Activated CD4-positive, alpha-beta T cell treated with anti-CD3 and anti-CD28 coated beads for 36 hours (primary cell): ENCODE data around the gene AGPAT2. TPM values are rescaled to one million over a fixed set of nuclear protein-coding genes. Genes with fewer than 3 reads are reported as not detected.

Experiments
- ATAC-seq: fragments of 200-7000 bp; cut with Tn5 transposase; one replicate; pipeline ENCODE4 v1.10.0; 2021; ENCODE audit warnings: mild to moderate bottlenecking, moderate library complexity
- CTCF ChIA-PET: fragments of 350-600 bp; sonication (Branson Sonifier 250); formaldehyde crosslinking; loops from one replicate; lab custom pipeline; 2021; ENCODE audit warnings: antibody characterized with exemption; lab: Charles Lee
- POLR2A ChIA-PET: fragments of 350-600 bp; sonication (Branson Sonifier 250); formaldehyde crosslinking; loops from one replicate; lab custom pipeline; 2021; ENCODE audit warnings: antibody characterized with exemption, inconsistent platforms; lab: Charles Lee
- DNase-seq: peaks from one replicate; pipeline ENCODE4 v3.0.0-alpha.2; 2020
- H3K27ac Mint-ChIP-seq: one replicate; pipeline ENCODE4 v1.8.0; 2021; ENCODE audit warnings: mixed read lengths
- H3K27me3 Mint-ChIP-seq: one replicate; pipeline ENCODE4 v1.8.0; 2021; ENCODE audit warnings: mixed read lengths
- H3K36me3 Mint-ChIP-seq: one replicate; pipeline ENCODE4 v1.8.0; 2021; ENCODE audit warnings: low read depth, mixed read lengths
- H3K4me1 Mint-ChIP-seq: one replicate; pipeline ENCODE4 v1.8.0; 2021; ENCODE audit warnings: mixed read lengths
- H3K4me3 Mint-ChIP-seq: one replicate; pipeline ENCODE4 v1.8.0; 2021; ENCODE audit warnings: mild to moderate bottlenecking, moderate library complexity, mixed read lengths
- H3K9me3 Mint-ChIP-seq: one replicate; pipeline ENCODE4 v1.8.0; 2021; ENCODE audit warnings: low read depth, mixed read lengths
- intact Hi-C, 2 experiments: fragments of 100-400 bp; cut with DNase I in 1 of 2; cut with micrococcal nuclease in 1 of 2; formaldehyde crosslinking; loops; one replicate each; pipeline versions ENCODE4 v1.14.2 to v1.15.1; 2022 to 2024; cut with DNase I, micrococcal nuclease
- microRNA-seq: library from miRNA; unstranded; fragments of <30 nt; microRNA quantifications from one replicate; pipeline ENCODE4 v1.2.0, GENCODE V29; 2021; ENCODE audit warnings: borderline replicate concordance
- total RNA-seq, 2 experiments: library from RNA; stranded (reverse); gene quantifications; one replicate each; pipeline ENCODE4 v1.2.3, GENCODE V29; 2021

AGPAT2 gene
- total RNA-seq, 2 experiments from 2014 or later: 9.0 to 10.4 TPM

- no peaks in the 10 kb centered on the region for H3K9me3 Mint-ChIP-seq
- CTCF ChIA-PET: interaction anchor here (0.5 to 7.7 kb wide), 3 partner anchors 69 to 421 kb away, joined by 3 to 61 read pairs (median 3); partner anchors contain the start of gene NPDC1
- no peak overlapping the region for H3K4me3 Mint-ChIP-seq
Measured at GRCh38 chr9:136625101-136626065, 61.9 kb downstream of the AGPAT2 start.

GRCh38 chr9:136624184-136624951 lies 62.9 kb downstream of the AGPAT2 start:
- DNase-seq (no peak), ATAC-seq (no peak)
- no peak overlapping the region for H3K4me3 Mint-ChIP-seq
- H3K36me3 Mint-ChIP-seq: no peaks in the 10 kb centered on the region
- intact Hi-C loops: no loop called here
- CTCF ChIA-PET: interaction anchor here (0.7 to 7.7 kb wide), 2 partner anchors 133 to 138 kb away, joined by 3 to 61 read pairs; no protein-coding TSS in a partner anchor
- no peaks in the 10 kb centered on the region for H3K27me3 Mint-ChIP-seq
- no peak overlapping the region for H3K27ac Mint-ChIP-seq
- POLR2A ChIA-PET: interaction anchor here (0.7 kb wide), 1 partner anchor 369 kb away, joined by 4 read pairs; no protein-coding TSS in a partner anchor
- H3K4me1 Mint-ChIP-seq: no peaks in the 10 kb centered on the region
- no peaks in the 10 kb centered on the region for H3K9me3 Mint-ChIP-seq

More at GRCh38 chr9:136625101-136626065, 61.9 kb downstream of the AGPAT2 start:
- Mint-ChIP-seq H3K27ac (no peak overlapping the region), H3K36me3 (no peaks in the 10 kb centered on the region), H3K4me1 (no peaks in the 10 kb centered on the region), H3K27me3 (no peaks in the 10 kb centered on the region)
- intact Hi-C loops: no loop called here
- ATAC-seq: no peak
- POLR2A ChIA-PET: interaction anchor here (0.6 to 0.7 kb wide), 3 partner anchors 247 to 368 kb away, joined by 3 to 4 read pairs (median 3); no protein-coding TSS in a partner anchor
- DNase-seq: no peak

- Mint-ChIP-seq H3K27ac (no peak overlapping the region), H3K4me3 (no peak overlapping the region), H3K27me3 (no peaks in the 10 kb centered on the region), H3K9me3 (no peaks in the 10 kb centered on the region), H3K36me3 (no peaks in the 10 kb centered on the region), H3K4me1 (no peaks in the 10 kb centered on the region)
- ATAC-seq: no peak
- POLR2A ChIA-PET: no interaction called here
- CTCF ChIA-PET: interaction anchor here (0.7 to 7.7 kb wide), 2 partner anchors 134 to 138 kb away, joined by 3 to 61 read pairs; no protein-coding TSS in a partner anchor
- DNase-seq: no peak
- intact Hi-C loops: no loop called here
Measured at GRCh38 chr9:136623842-136624183, 63.4 kb downstream of the AGPAT2 start.

Small RNA genes lying within 50 kb of the gene (microRNA-seq; reads per million reads assigned to microRNA genes)
- 304 reads per million, percentile 76 among the genes with 10 or more reads in this experiment for gene MIR126

Other genes starting within 250 kb of the AGPAT2 start
- gene INPP5E, start 247.6 kb downstream of the AGPAT2 start, total RNA-seq: 10 to 100 TPM; 13.5 to 14.1 TPM
- gene SEC16A, start 204.4 kb downstream of the AGPAT2 start, total RNA-seq: 10 to 100 TPM; 62.7 TPM
- 10 to 100 TPM; 70.0 to 79.4 TPM for gene NOTCH1, start 141.4 kb downstream of the AGPAT2 start, total RNA-seq
- 1 to 10 TPM; 1.2 to 1.4 TPM for gene EGFL7, start 24.5 kb downstream of the AGPAT2 start, total RNA-seq
- under 1 TPM; 0.21 to 0.25 TPM for gene DIPK1B, start 25.1 kb upstream of the AGPAT2 start, total RNA-seq
- 1 to 10 TPM in 1 of 2 experiments, under 1 TPM in 1; 0.71 to 1.2 TPM for gene LCN10, start 55.5 kb upstream of the AGPAT2 start, total RNA-seq
- gene LCN6, start 61.1 kb upstream of the AGPAT2 start, total RNA-seq: not detected
- gene LCN8, start 70.8 kb upstream of the AGPAT2 start, total RNA-seq: not detected
- gene LCN15, start 77.1 kb upstream of the AGPAT2 start, total RNA-seq: not detected
- 10 to 100 TPM; 30.9 to 47.1 TPM for gene TMEM141, start 103.9 kb upstream of the AGPAT2 start, total RNA-seq
- gene CCDC183, start 108.9 kb upstream of the AGPAT2 start, total RNA-seq: under 1 TPM; 0.47 to 0.55 TPM
- 10 to 100 TPM; 66.2 to 71.8 TPM for gene RABL6, start 120.5 kb upstream of the AGPAT2 start, total RNA-seq
- 1 to 10 TPM; 4.3 to 4.8 TPM for gene AJM1, start 155.0 kb upstream of the AGPAT2 start, total RNA-seq
- gene PHPT1, start 162.0 kb upstream of the AGPAT2 start, total RNA-seq: 10 to 100 TPM; 94.5 to 98.9 TPM
- gene MAMDC4, start 164.9 kb upstream of the AGPAT2 start, total RNA-seq: 10 to 100 TPM; 16.6 to 17.5 TPM
- 100 to 1,000 TPM; 282 to 320 TPM for gene EDF1, start 178.9 kb upstream of the AGPAT2 start, total RNA-seq
- gene TRAF2, start 199.1 kb upstream of the AGPAT2 start, total RNA-seq: 10 to 100 TPM; 37.4 to 46.2 TPM